ENCODE measurements around the gene ZNF48. TPM values are rescaled to one million over a fixed set of nuclear protein-coding genes. Genes with fewer than 3 reads are reported as not detected.

Gene ZNF48
- total RNA-seq (2022) (21.2 and 24.8 TPM in 2 replicates), Bru-seq, nascent RNA (percentile 52 among the genes with signal in this experiment), BruChase-seq, experiment 1, labeled RNA remaining after a 6-hour chase (percentile 49 among the genes with signal in this experiment), BruChase-seq, experiment 2, labeled RNA remaining after a 2-hour chase (percentile 57 among the genes with signal in this experiment)
- long read RNA-seq, partial matches to known transcripts, result 0 of 7 reads
- long read RNA-seq, other reads (novel, unspliced or antisense), result 5 of 7 reads

DNA sequence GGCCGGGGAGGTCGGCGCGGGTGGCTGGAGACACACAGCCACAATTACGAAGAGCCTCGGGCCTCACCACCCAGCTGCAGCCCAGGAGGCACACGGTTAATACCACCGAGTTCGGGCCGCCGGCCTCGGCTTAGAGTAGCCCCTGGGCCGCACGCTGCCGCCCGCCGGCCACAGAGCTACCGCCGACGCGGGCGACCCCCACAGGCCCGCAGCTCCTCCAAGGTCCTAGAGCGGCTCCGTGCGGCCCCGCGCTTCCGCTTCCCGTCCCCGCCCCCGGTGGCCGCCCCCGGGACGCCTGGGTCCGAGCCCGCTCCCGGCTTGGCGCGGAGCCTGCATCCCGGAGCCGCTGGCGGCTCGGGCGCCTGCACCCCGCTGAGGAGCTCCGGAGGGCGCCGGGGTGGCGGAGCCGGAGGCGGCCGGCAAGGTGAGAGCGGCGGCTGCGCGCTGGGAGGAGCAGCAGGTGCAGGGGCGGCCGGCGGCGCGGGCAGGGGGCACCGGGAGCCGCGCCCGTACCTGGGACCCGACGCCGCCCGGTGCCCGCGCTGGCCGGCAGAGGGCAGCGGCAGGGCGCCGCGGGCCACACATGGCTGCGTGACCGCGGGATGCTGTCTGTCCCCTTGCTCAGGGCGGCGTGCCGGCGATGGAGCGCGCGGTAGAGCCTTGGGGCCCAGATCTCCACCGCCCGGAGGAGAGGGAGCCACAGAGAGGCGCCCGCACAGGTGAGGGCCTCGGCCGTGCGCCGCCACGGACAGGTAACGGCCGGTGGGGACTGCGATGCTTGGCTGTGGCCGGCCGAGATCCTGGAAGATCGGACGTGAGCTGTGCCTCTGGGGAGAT lies at the start of gene ZNF48:
TSS of gene ZNF48 (plus strand) at position 266 of the 837 bp plus-strand sequence. CDS start at position 641, 375 bp downstream.
- CTCF ChIA-PET, result interaction anchor here (0.6 to 1.9 kb wide), 16 partner anchors 12 to 302 kb away, joined by 3 to 24 read pairs (median 4); partner anchors contain the start of genes DCTPP1, FBRS, PRR14 and SEPTIN1
- peak within 1 kb of the TSS; percentile 78 for H3K27ac Mint-ChIP-seq (ENCODE audit: unreplicated experiment)
- intact Hi-C loops (cut with micrococcal nuclease; ENCODE audit: unreplicated experiment), result no loop called here
- peaks cover 31% of the 10 kb centered on the region for H3K4me1 Mint-ChIP-seq (ENCODE audit: low read depth, unreplicated experiment)
- BruUV-seq (replicated peaks), result no TSS peak
- peaks cover 45% of the 10 kb centered on the region for H3K36me3 Mint-ChIP-seq (ENCODE audit: insufficient read depth, unreplicated experiment)
- H3K9me3 Mint-ChIP-seq (ENCODE audit: low read depth, unreplicated experiment), result no peaks in the 10 kb centered on the region
- no peaks in the 10 kb centered on the region for H3K27me3 Mint-ChIP-seq (ENCODE audit: unreplicated experiment)
- TF ChIP-seq, protein P1, sequence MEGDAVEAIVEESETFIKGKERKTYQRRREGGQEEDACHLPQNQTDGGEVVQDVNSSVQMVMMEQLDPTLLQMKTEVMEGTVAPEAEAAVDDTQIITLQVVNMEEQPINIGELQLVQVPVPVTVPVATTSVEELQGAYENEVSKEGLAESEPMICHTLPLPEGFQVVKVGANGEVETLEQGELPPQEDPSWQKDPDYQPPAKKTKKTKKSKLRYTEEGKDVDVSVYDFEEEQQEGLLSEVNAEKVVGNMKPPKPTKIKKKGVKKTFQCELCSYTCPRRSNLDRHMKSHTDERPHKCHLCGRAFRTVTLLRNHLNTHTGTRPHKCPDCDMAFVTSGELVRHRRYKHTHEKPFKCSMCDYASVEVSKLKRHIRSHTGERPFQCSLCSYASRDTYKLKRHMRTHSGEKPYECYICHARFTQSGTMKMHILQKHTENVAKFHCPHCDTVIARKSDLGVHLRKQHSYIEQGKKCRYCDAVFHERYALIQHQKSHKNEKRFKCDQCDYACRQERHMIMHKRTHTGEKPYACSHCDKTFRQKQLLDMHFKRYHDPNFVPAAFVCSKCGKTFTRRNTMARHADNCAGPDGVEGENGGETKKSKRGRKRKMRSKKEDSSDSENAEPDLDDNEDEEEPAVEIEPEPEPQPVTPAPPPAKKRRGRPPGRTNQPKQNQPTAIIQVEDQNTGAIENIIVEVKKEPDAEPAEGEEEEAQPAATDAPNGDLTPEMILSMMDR (IDR thresholded peaks at IDR 0.05; ENCODE audit: unreplicated experiment), result peak; percentile 70
- peak within 1 kb of the TSS; percentile 79 for H3K4me3 Mint-ChIP-seq (ENCODE audit: low read depth, unreplicated experiment)
- peak; percentile 93 for DNase-seq

DNA sequence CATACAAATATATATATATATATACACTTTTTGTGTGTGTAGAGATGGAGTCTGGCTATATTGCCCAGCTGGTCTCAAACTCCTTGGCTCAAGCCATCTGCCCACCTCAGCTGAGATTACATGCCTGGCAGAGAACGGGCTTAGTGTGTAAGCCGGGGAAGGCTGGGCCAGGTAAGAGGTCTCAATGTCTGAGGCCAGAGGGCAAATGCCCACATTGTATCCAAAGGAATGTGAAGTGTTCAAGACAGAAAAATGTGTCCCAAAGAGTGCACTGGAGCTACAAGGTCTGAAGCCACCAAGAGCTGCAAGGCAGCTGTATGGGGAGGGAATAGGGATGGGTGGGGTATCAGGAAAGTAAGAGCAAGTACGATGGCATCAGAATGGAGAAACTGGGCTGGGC lies 48.9 kb upstream of the ZNF48 start:
- Mint-ChIP-seq H3K27ac (ENCODE audit: unreplicated experiment) (no peak overlapping the region), H3K4me1 (ENCODE audit: low read depth, unreplicated experiment) (no peaks in the 10 kb centered on the region), H3K36me3 (ENCODE audit: insufficient read depth, unreplicated experiment) (peaks cover 26% of the 10 kb centered on the region), H3K27me3 (ENCODE audit: unreplicated experiment) (no peaks in the 10 kb centered on the region), H3K9me3 (ENCODE audit: low read depth, unreplicated experiment) (no peaks in the 10 kb centered on the region), H3K4me3 (ENCODE audit: low read depth, unreplicated experiment) (no peak overlapping the region)
- no peak for DNase-seq
- TF ChIP-seq, protein P1 (IDR thresholded peaks at IDR 0.05; ENCODE audit: unreplicated experiment), result no peak
- CTCF ChIA-PET, result no interaction called here
- no TSS peak for BruUV-seq (replicated peaks)
- intact Hi-C loops (cut with micrococcal nuclease; ENCODE audit: unreplicated experiment), result no loop called here

DNA sequence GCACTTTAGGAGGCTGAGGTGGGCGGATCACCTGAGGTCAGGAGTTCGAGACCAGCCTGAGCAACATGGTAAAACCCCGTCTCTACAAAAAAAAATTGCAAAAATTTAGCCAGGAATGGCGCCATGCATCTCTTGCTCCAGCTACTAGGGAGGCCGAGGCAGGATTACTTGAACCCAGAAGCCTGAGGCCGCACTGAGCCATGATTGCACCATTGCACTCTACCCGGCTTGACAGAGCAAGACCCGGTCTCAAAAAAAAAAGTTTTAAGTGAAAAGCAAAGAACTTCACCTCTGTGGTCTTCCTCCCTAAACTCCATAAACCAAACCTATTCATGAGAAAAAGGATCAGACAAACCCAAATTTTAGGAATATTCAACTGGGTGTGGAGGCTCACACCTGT lies 47.1 kb upstream of the ZNF48 start:
- TF ChIP-seq, protein P1 (IDR thresholded peaks at IDR 0.05; ENCODE audit: unreplicated experiment), result no peak
- Mint-ChIP-seq H3K4me1 (ENCODE audit: low read depth, unreplicated experiment) (peaks cover under 1% of the 10 kb centered on the region), H3K27me3 (ENCODE audit: unreplicated experiment) (no peaks in the 10 kb centered on the region), H3K27ac (ENCODE audit: unreplicated experiment) (no peak overlapping the region), H3K4me3 (ENCODE audit: low read depth, unreplicated experiment) (no peak overlapping the region), H3K36me3 (ENCODE audit: insufficient read depth, unreplicated experiment) (peaks cover 44% of the 10 kb centered on the region), H3K9me3 (ENCODE audit: low read depth, unreplicated experiment) (no peaks in the 10 kb centered on the region)
- no TSS peak for BruUV-seq (replicated peaks)
- intact Hi-C loops (cut with micrococcal nuclease; ENCODE audit: unreplicated experiment), result no loop called here
- CTCF ChIA-PET, result no interaction called here
- DNase-seq, result no peak

DNA sequence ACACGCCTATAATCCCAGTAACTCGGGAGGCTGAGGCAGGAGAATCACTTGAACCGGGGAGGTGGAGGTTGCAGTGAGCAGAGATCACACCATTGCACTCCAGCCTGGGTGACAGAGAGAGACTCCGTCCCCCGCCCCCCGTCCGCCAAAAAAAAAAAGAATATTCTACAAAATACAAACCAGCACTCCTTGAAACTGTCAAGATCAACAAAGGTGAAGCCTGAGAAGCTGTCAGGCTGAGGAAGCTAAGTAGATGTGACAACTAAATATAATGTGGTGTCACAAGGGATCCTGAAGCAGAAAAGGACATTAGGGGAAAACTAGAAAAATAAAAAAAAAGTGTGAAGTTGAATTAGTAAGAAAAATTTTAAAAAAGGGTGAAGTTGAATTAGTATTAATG lies 46.3 kb upstream of the ZNF48 start:
- Mint-ChIP-seq H3K4me1 (ENCODE audit: low read depth, unreplicated experiment) (peaks cover 9% of the 10 kb centered on the region), H3K27ac (ENCODE audit: unreplicated experiment) (no peak overlapping the region), H3K9me3 (ENCODE audit: low read depth, unreplicated experiment) (no peaks in the 10 kb centered on the region), H3K4me3 (ENCODE audit: low read depth, unreplicated experiment) (no peak overlapping the region), H3K27me3 (ENCODE audit: unreplicated experiment) (no peaks in the 10 kb centered on the region), H3K36me3 (ENCODE audit: insufficient read depth, unreplicated experiment) (peaks cover 53% of the 10 kb centered on the region)
- CTCF ChIA-PET, result interaction anchor here (0.5 kb wide), 1 partner anchor 9 kb away, joined by 3 read pairs; no protein-coding TSS in a partner anchor
- TF ChIP-seq, protein P1 (IDR thresholded peaks at IDR 0.05; ENCODE audit: unreplicated experiment), result no peak
- intact Hi-C loops (cut with micrococcal nuclease; ENCODE audit: unreplicated experiment), result no loop called here
- no peak for DNase-seq
- BruUV-seq (replicated peaks), result no TSS peak

Measured in Calu3 (cell line).